ENCODE results near the gene RAD51B. TPM values are rescaled to one million over a fixed set of nuclear protein-coding genes. Genes with fewer than 3 reads are reported as not detected.
"Not testable (repeated sequence)": the region's sequence is repeated elsewhere in the genome, so short reads cannot be mapped to it uniquely, and the experiment has no call there.

Gene RAD51B
- total RNA-seq, 1 experiment from 2014 or later, result 16.7 TPM

- Histone ChIP-seq H3K23ac (ENCODE audit: insufficient read length, low read depth, low read length) (no peak overlapping the region), H3K79me1 (ENCODE audit: insufficient read depth, low read depth, low read length, poor library complexity, severe bottlenecking) (no peaks in the 10 kb centered on the region), H2BK15ac (ENCODE audit: low read depth, low read length) (no peak overlapping the region), H3K27me3 (ENCODE audit: insufficient read depth, low read length) (no peaks in the 10 kb centered on the region), H3K27ac (ENCODE audit: insufficient read length, low read depth, low read length) (no peak overlapping the region), H2BK20ac (ENCODE audit: low read depth, low read length, poor library complexity, severe bottlenecking) (no peak overlapping the region), H2BK12ac (ENCODE audit: insufficient read length, low read depth, low read length) (no peak overlapping the region), H3K9ac (ENCODE audit: extremely low read depth, insufficient read length, low read length) (no peak overlapping the region), H3K9me3 (ENCODE audit: control insufficient read depth, low read depth, low read length) (peaks cover 14% of the 10 kb centered on the region), H3K4me2 (ENCODE audit: insufficient read depth, insufficient read length, low read length) (no peak overlapping the region), H3K4me1 (ENCODE audit: insufficient read depth, low read length) (no peaks in the 10 kb centered on the region; the same call in 1 of the 2 replicates), H4K91ac (ENCODE audit: insufficient read length, low read depth, low read length) (no peak overlapping the region), H4K5ac (ENCODE audit: insufficient read length, low read depth, low read length) (no peak overlapping the region), H2AK5ac (ENCODE audit: insufficient read length, low read length) (no peak overlapping the region), H2AFZ (ENCODE audit: low read length) (no peak overlapping the region), H4K8ac (replicated peaks; ENCODE audit: insufficient read length, low read depth, low read length) (no peak overlapping the region), H3K79me2 (ENCODE audit: insufficient read depth, low read length) (no peaks in the 10 kb centered on the region), H3K23me2 (ENCODE audit: insufficient read length, low read depth, low read length, poor library complexity, severe bottlenecking) (no peaks in the 10 kb centered on the region), H3T11ph (ENCODE audit: low read length) (no peak overlapping the region), H3K14ac (ENCODE audit: insufficient read depth, low read length) (no peak overlapping the region), H2BK120ac (ENCODE audit: low read depth, low read length, poor library complexity, severe bottlenecking) (no peak overlapping the region), H3K4ac (ENCODE audit: low read depth, low read length) (no peak overlapping the region), H3K56ac (ENCODE audit: insufficient read length, low read depth, low read length) (no peak overlapping the region), H3K18ac (ENCODE audit: insufficient read length, low read depth, low read length) (no peak overlapping the region), H4K20me1 (ENCODE audit: control insufficient read depth, insufficient read depth, insufficient read length) (no peaks in the 10 kb centered on the region), H2BK5ac (ENCODE audit: insufficient read length, low read length) (no peak overlapping the region)
- no peak for DNase-seq
- TF ChIP-seq CTCF (conservative IDR thresholded peaks at IDR 0.05), result no peak
- no peaks in the 10 kb centered on the region; the same call in 1 of the 2 replicates for H3K27me3 Mint-ChIP-seq (ENCODE audit: low read depth)
- H3K4me3 Mint-ChIP-seq, result no peak overlapping the region
- no CpG with 5 or more reads among the region's 5 CpGs for WGBS (ENCODE audit: extremely low coverage, insufficient read length, low lambda C conversion rate)
- peaks cover 6% of the 10 kb centered on the region in 2 experiments for H3K4me1 Mint-ChIP-seq
- peaks cover 33 to 44% of the 10 kb centered on the region in 2 experiments for H3K9me3 Mint-ChIP-seq
- H3K27ac Mint-ChIP-seq, result no peak overlapping the region
- peaks cover 33 to 35% (median 34%) of the 10 kb centered on the region in 3 experiments for H3K36me3 Mint-ChIP-seq (ENCODE audit: insufficient read depth in 1 of 3, low read depth in 3 of 3)
These were observed 280.0 kb downstream of the RAD51B start for GRCh38 chr14:68099495-68100045.

- H3K56ac ChIP-seq (ENCODE audit: insufficient read length, low read depth, low read length); H3K27ac Mint-ChIP-seq; H2BK12ac ChIP-seq (ENCODE audit: insufficient read length, low read depth, low read length); H3K18ac ChIP-seq (ENCODE audit: insufficient read length, low read depth, low read length); H4K91ac ChIP-seq (ENCODE audit: insufficient read length, low read depth, low read length); H2BK15ac ChIP-seq (ENCODE audit: low read depth, low read length); H3K27me3 ChIP-seq (ENCODE audit: insufficient read depth, low read length); H3T11ph ChIP-seq (ENCODE audit: low read length); H2BK20ac ChIP-seq (ENCODE audit: low read depth, low read length, poor library complexity, severe bottlenecking); H3K79me2 ChIP-seq (ENCODE audit: insufficient read depth, low read length); DNase-seq; H2AFZ ChIP-seq (ENCODE audit: low read length); H2AK5ac ChIP-seq (ENCODE audit: insufficient read length, low read length); H4K8ac ChIP-seq (replicated peaks; ENCODE audit: insufficient read length, low read depth, low read length); H3K4ac ChIP-seq (ENCODE audit: low read depth, low read length); H3K14ac ChIP-seq (ENCODE audit: insufficient read depth, low read length); H3K23me2 ChIP-seq (ENCODE audit: insufficient read length, low read depth, low read length, poor library complexity, severe bottlenecking); H4K20me1 ChIP-seq (ENCODE audit: control insufficient read depth, insufficient read depth, insufficient read length); H3K79me1 ChIP-seq (ENCODE audit: insufficient read depth, low read depth, low read length, poor library complexity, severe bottlenecking); H3K27ac ChIP-seq (ENCODE audit: insufficient read length, low read depth, low read length); H4K5ac ChIP-seq (ENCODE audit: insufficient read length, low read depth, low read length); H3K9ac ChIP-seq (ENCODE audit: extremely low read depth, insufficient read length, low read length); H2BK5ac ChIP-seq (ENCODE audit: insufficient read length, low read length); H3K4me1 ChIP-seq (ENCODE audit: insufficient read depth, low read length); H2BK120ac ChIP-seq (ENCODE audit: low read depth, low read length, poor library complexity, severe bottlenecking); H3K4me2 ChIP-seq (ENCODE audit: insufficient read depth, insufficient read length, low read length); H3K27me3 Mint-ChIP-seq (ENCODE audit: low read depth); H3K4me3 Mint-ChIP-seq; H3K23ac ChIP-seq (ENCODE audit: insufficient read length, low read depth, low read length): not testable (repeated sequence)
- peaks cover 14% of the 10 kb centered on the region for H3K9me3 ChIP-seq (ENCODE audit: control insufficient read depth, low read depth, low read length)
- no CpG with 5 or more reads among the region's 3 CpGs for WGBS (ENCODE audit: extremely low coverage, insufficient read length, low lambda C conversion rate)
- peaks cover 8 to 18% of the 10 kb centered on the region in 2 experiments for H3K4me1 Mint-ChIP-seq
- H3K9me3 Mint-ChIP-seq, result peaks cover 33 to 44% of the 10 kb centered on the region in 2 experiments
- peaks cover 33 to 35% (median 34%) of the 10 kb centered on the region in 3 experiments for H3K36me3 Mint-ChIP-seq (ENCODE audit: insufficient read depth in 1 of 3, low read depth in 3 of 3)
These were observed 282.2 kb downstream of the RAD51B start for GRCh38 chr14:68101715-68102301.
